LNCaP clone FGC (cell line): ENCODE measurements around the gene HIPK2.

Source experiments
- DNase-seq: peaks from one replicate; pipeline ENCODE4 v3.0.0-alpha.2; 2011; ENCODE audit warnings: low read depth
- H3K4me3 ChIP-seq: 2 replicates; pipeline ENCODE4 v1.5.1; 2011; ENCODE audit warnings: mild to moderate bottlenecking, low read depth, low read length, control low read depth
- CTCF ChIP-seq: IDR thresholded peaks from 2 replicates; pipeline ENCODE4 v1.5.1; 2012; ENCODE audit warnings: mild to moderate bottlenecking; ENCODE audit not compliant: control insufficient read depth, insufficient read depth; ENCODE audit errors: extremely low read depth

Gene HIPK2

GRCh38 chr7:139743967-139744767 is 33.6 kb downstream of the HIPK2 start:
- no peak for DNase-seq
- TF ChIP-seq CTCF = no peak
- H3K4me3 ChIP-seq = no peak overlapping the region

GRCh38 chr7:139743267-139743966 is 34.4 kb downstream of the HIPK2 start:
- no peak overlapping the region for H3K4me3 ChIP-seq
- no peak for TF ChIP-seq CTCF
- no peak for DNase-seq

GRCh38 chr7:139741789-139742344 is 35.9 kb downstream of the HIPK2 start:
- no peak overlapping the region for H3K4me3 ChIP-seq
- no peak for TF ChIP-seq CTCF

GRCh38 chr7:139741239-139741638 is 36.6 kb downstream of the HIPK2 start:
- H3K4me3 ChIP-seq = no peak overlapping the region
- no peak for TF ChIP-seq CTCF
- DNase-seq = no peak

More at GRCh38 chr7:139741789-139742344, 35.9 kb downstream of the HIPK2 start:
- DNase-seq = no peak

- DNase-seq = no peak
- TF ChIP-seq CTCF = no peak
- H3K4me3 ChIP-seq = no peak overlapping the region
Observed at GRCh38 chr7:139739863-139740597, 37.8 kb downstream of the HIPK2 start.

- DNase-seq = no peak
- no peak for TF ChIP-seq CTCF
- no peak overlapping the region for H3K4me3 ChIP-seq
Observed at GRCh38 chr7:139738772-139739171, 39.0 kb downstream of the HIPK2 start.
